Endodermal cell (in vitro differentiated cells): ENCODE measurements around the gene USP17L22. TPM values are rescaled to one million over a fixed set of nuclear protein-coding genes. Genes with fewer than 3 reads are reported as not detected.
"Not testable (repeated sequence)": the region's sequence is repeated elsewhere in the genome, so short reads cannot be mapped to it uniquely, and the experiment has no call there.

Source experiments
- DNase-seq: peaks from one replicate; pipeline ENCODE4 v3.0.0-alpha.2; 2017
- H3K27ac ChIP-seq: 2 replicates; pipeline ENCODE4 v1.5.1; 2013; ENCODE audit warnings: mild to moderate bottlenecking, low read depth, low read length, moderate library complexity
- H3K27me3 ChIP-seq: 2 replicates; pipeline ENCODE4 v1.6.1; 2013; ENCODE audit warnings: mild to moderate bottlenecking, low read length, moderate library complexity; ENCODE audit not compliant: insufficient read depth, control insufficient read depth, poor library complexity, severe bottlenecking
- H3K36me3 ChIP-seq: 2 replicates; pipeline ENCODE4 v1.7.0; 2013; ENCODE audit warnings: mild to moderate bottlenecking, low read length, moderate library complexity; ENCODE audit not compliant: control insufficient read depth, insufficient read depth
- H3K4me1 ChIP-seq: one replicate; pipeline ENCODE4 v1.7.0; 2013; ENCODE audit warnings: low read length; ENCODE audit not compliant: control insufficient read depth, insufficient read depth
- H3K4me3 ChIP-seq: 2 replicates; pipeline ENCODE4 v1.5.1; 2013; ENCODE audit warnings: mild to moderate bottlenecking, low read length, moderate library complexity
- H3K9ac ChIP-seq: 2 replicates; pipeline ENCODE4 v1.6.1; 2013; ENCODE audit warnings: mild to moderate bottlenecking, low read length, moderate library complexity; ENCODE audit not compliant: poor library complexity, severe bottlenecking; ENCODE audit errors: extremely low read depth
- H3K9me3 ChIP-seq: 2 replicates; pipeline ENCODE4 v1.6.1; 2013; ENCODE audit warnings: mild to moderate bottlenecking, low read length, moderate library complexity; ENCODE audit not compliant: control insufficient read depth
- H3K27ac Mint-ChIP-seq: 2 replicates; pipeline ENCODE4 v1.8.0; 2020; ENCODE audit warnings: mixed read lengths
- H3K27me3 Mint-ChIP-seq: 2 replicates; pipeline ENCODE4 v1.8.0; 2021; ENCODE audit warnings: mild to moderate bottlenecking, mixed read lengths; ENCODE audit not compliant: insufficient read depth
- H3K36me3 Mint-ChIP-seq: 2 replicates; pipeline ENCODE4 v1.8.0; 2020; ENCODE audit warnings: low read depth, mixed read lengths
- H3K4me1 Mint-ChIP-seq: 2 replicates; pipeline ENCODE4 v1.8.0; 2020; ENCODE audit warnings: mixed read lengths
- H3K4me3 Mint-ChIP-seq: 2 replicates; pipeline ENCODE4 v1.8.0; 2020; ENCODE audit warnings: mild to moderate bottlenecking, moderate library complexity, mixed read lengths
- H3K9me3 Mint-ChIP-seq: 2 replicates; pipeline ENCODE4 v1.8.0; 2020; ENCODE audit warnings: mild to moderate bottlenecking, mixed read lengths
- WGBS, 2 experiments: methylation state at CpG; one replicate each; pipeline versions ENCODE4 v1.1.5 to v1.1.7; 2013; ENCODE audit warnings: missing lambda C conversion rate in 2 of 2, mixed read lengths in 1 of 2; ENCODE audit not compliant: insufficient coverage in 1 of 2, insufficient read length in 1 of 2; 5-methylcytosine and 5-hydroxymethylcytosine counted together
- total RNA-seq, 2 donors: library from RNA; stranded (reverse); fragmentation: NEBNext Ultra II Directional in 1 of 2; extraction: Animal tissue kit (Norgen Biotek cat#: 25700) in 1 of 2; gene quantifications; 2 replicates in 1 of 2; 3 replicates in 1 of 2; pipeline ENCODE4 v1.2.1, GENCODE V29; 2021

USP17L22 gene
- total RNA-seq, 2 donors from 2014 or later: not detected

DNA sequence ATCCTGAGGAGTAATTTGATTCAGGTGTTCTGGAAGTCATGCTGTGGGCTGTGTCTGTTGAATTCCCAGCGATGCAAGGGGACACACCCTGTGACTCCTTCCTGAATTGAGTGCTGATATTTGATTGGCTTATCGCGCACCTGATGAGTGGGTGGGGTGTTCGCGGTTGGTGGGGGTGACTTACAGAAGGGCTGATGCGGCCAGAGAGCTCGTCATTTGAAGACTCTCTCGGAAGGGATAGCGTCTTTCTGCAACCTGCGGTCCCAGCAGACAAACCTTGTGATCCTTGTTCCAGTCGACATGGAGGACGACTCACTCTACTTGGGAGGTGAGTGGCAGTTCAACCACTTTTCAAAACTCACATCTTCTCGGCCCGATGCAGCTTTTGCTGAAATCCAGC, 23.8 kb upstream of the USP17L22 start, which contains the start of gene USP17L17:
Gene USP17L17 (plus strand): TSS at position 301 of the 400 bp plus-strand sequence. CDS start 0 bp downstream, at position 301.
- not testable (repeated sequence) for H3K36me3 Mint-ChIP-seq, DNase-seq, H3K4me3 ChIP-seq, H3K27me3 Mint-ChIP-seq, H3K27me3 ChIP-seq, H3K4me1 ChIP-seq, H3K27ac ChIP-seq, H3K4me3 Mint-ChIP-seq, H3K4me1 Mint-ChIP-seq, H3K27ac Mint-ChIP-seq, H3K36me3 ChIP-seq, H3K9me3 Mint-ChIP-seq, H3K9ac ChIP-seq, H3K9me3 ChIP-seq
- no CpG with 5 or more reads among the region's 14 CpGs for WGBS, 2 experiments

GRCh38 chr4:9247953-9248680, 19.3 kb upstream of the USP17L22 start, which contains the start of gene USP17L18:
Gene USP17L18, plus strand, starts transcription at chr4:9248630. Its CDS starts 0 bp downstream, at chr4:9248630.
- WGBS, 2 experiments: 87% methylated on average over 4 of the region's 26 CpGs; no CpG with 5 or more reads in 1 of the 2 experiments
- H3K4me1 Mint-ChIP-seq, H3K27ac ChIP-seq, H3K9ac ChIP-seq, H3K27me3 Mint-ChIP-seq, H3K36me3 ChIP-seq, H3K4me3 ChIP-seq, H3K27me3 ChIP-seq, H3K9me3 ChIP-seq, H3K4me1 ChIP-seq, H3K27ac Mint-ChIP-seq, H3K9me3 Mint-ChIP-seq, H3K4me3 Mint-ChIP-seq, H3K36me3 Mint-ChIP-seq: not testable (repeated sequence)
- peak; percentile 10 for DNase-seq

- H3K9me3 ChIP-seq, H3K36me3 ChIP-seq, H3K4me3 ChIP-seq, DNase-seq, H3K9me3 Mint-ChIP-seq, H3K27me3 ChIP-seq, H3K9ac ChIP-seq, H3K36me3 Mint-ChIP-seq, H3K4me1 ChIP-seq, H3K27ac ChIP-seq, H3K4me3 Mint-ChIP-seq, H3K27me3 Mint-ChIP-seq, H3K27ac Mint-ChIP-seq, H3K4me1 Mint-ChIP-seq: not testable (repeated sequence)
- no CpG with 5 or more reads among the region's 13 CpGs for WGBS, 2 experiments
These were observed 14.3 kb upstream of the USP17L22 start, which contains the start of gene USP17L19 for GRCh38 chr4:9253078-9253477. Gene USP17L19, plus strand, starts transcription at chr4:9253378. Its CDS starts 0 bp downstream, at chr4:9253378.

GRCh38 chr4:9257824-9258223, 9.6 kb upstream of the USP17L22 start, which contains the start of gene USP17L20:
Gene USP17L20, plus strand, starts transcription at chr4:9258124. Its CDS starts 0 bp downstream, at chr4:9258124.
- not testable (repeated sequence) for H3K4me1 ChIP-seq, H3K36me3 ChIP-seq, H3K4me3 Mint-ChIP-seq, H3K9me3 Mint-ChIP-seq, H3K4me1 Mint-ChIP-seq, H3K4me3 ChIP-seq, H3K36me3 Mint-ChIP-seq, H3K27ac ChIP-seq, H3K27me3 ChIP-seq, H3K27ac Mint-ChIP-seq, H3K9me3 ChIP-seq, H3K27me3 Mint-ChIP-seq, DNase-seq, H3K9ac ChIP-seq
- WGBS, 2 experiments: no CpG with 5 or more reads among the region's 15 CpGs

GRCh38 chr4:9262572-9262971, 4.8 kb upstream of the USP17L22 start, which contains the start of gene USP17L21:
Gene USP17L21, plus strand, starts transcription at chr4:9262872. Its CDS starts 0 bp downstream, at chr4:9262872.
- not testable (repeated sequence) for H3K9ac ChIP-seq, H3K27me3 ChIP-seq, H3K9me3 ChIP-seq, DNase-seq, H3K4me3 ChIP-seq, H3K4me1 ChIP-seq, H3K4me1 Mint-ChIP-seq, H3K36me3 ChIP-seq, H3K4me3 Mint-ChIP-seq, H3K27ac ChIP-seq, H3K27ac Mint-ChIP-seq, H3K9me3 Mint-ChIP-seq, H3K36me3 Mint-ChIP-seq, H3K27me3 Mint-ChIP-seq
- no CpG with 5 or more reads among the region's 13 CpGs for WGBS, 2 experiments

DNA sequence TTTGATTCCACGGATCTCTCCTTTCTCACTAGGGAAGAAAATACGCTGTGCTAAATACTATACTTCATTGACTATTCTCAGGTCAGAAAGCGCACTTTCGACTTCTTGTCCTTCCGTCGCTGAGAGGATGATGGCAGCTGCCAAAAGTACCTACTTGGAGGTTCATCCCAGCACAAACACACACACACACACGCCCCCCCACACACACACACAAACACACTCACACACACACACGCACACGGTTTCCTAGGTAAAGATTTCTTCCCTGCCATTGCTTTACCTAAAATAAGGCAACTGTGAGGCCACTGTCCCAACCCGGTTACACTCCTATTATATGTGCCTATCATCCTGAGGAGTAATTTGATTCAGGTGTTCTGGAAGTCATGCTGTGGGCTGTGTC, 4.3 kb downstream of the USP17L22 start:
- not testable (repeated sequence) for H3K36me3 Mint-ChIP-seq, H3K36me3 ChIP-seq, H3K9me3 ChIP-seq, H3K9me3 Mint-ChIP-seq, H3K4me1 ChIP-seq, H3K27ac Mint-ChIP-seq, H3K27me3 ChIP-seq, H3K27me3 Mint-ChIP-seq, H3K4me1 Mint-ChIP-seq, DNase-seq, H3K4me3 Mint-ChIP-seq, H3K4me3 ChIP-seq, H3K9ac ChIP-seq, H3K27ac ChIP-seq
- 57 to 76% methylated on average over 2 to 5 of the region's 10 CpGs for WGBS, 2 experiments
